Smooth muscle cell (in vitro differentiated cells): ENCODE results near the gene THSD8. TPM values are rescaled to one million over a fixed set of nuclear protein-coding genes. Genes with fewer than 3 reads are reported as not detected.

Experiments
- DNase-seq: peaks from one replicate; lab custom pipeline; 2025; ENCODE audit not compliant: unreplicated experiment; lab: John Stamatoyannopoulos, UW
- H2AFZ ChIP-seq: fragments of 200-600 bp; sonication (generic); 2 replicates; pipeline ENCODE4 v1.6.0; 2016; ENCODE audit warnings: antibody characterized with exemption, low read depth, mild to moderate bottlenecking
- H3F3A ChIP-seq: fragments of 200-600 bp; sonication (generic); 2 replicates; pipeline ENCODE4 v1.6.0; 2017; ENCODE audit warnings: antibody characterized with exemption, low read depth
- H3K27ac ChIP-seq: fragments of 200-600 bp; sonication (generic); 2 replicates; pipeline ENCODE4 v1.5.1; 2016; ENCODE audit warnings: low read depth, mild to moderate bottlenecking
- H3K27me3 ChIP-seq: fragments of 200-600 bp; sonication (generic); 2 replicates; pipeline ENCODE4 v1.6.1; 2016; ENCODE audit warnings: low read depth, mild to moderate bottlenecking
- H3K36me3 ChIP-seq: fragments of 200-600 bp; sonication (generic); 2 replicates; pipeline ENCODE4 v1.5.1; 2016; ENCODE audit warnings: low read depth
- H3K4me1 ChIP-seq: fragments of 200-600 bp; sonication (generic); 2 replicates; pipeline ENCODE4 v1.5.1; 2016; ENCODE audit warnings: low read depth
- H3K4me2 ChIP-seq: fragments of 200-600 bp; sonication (generic); 2 replicates; pipeline ENCODE4 v1.6.0; 2016; ENCODE audit warnings: mild to moderate bottlenecking
- H3K4me3 ChIP-seq: fragments of 200-600 bp; sonication (generic); 2 replicates; pipeline ENCODE4 v1.5.1; 2016; ENCODE audit warnings: mild to moderate bottlenecking
- H3K79me2 ChIP-seq: fragments of 200-600 bp; sonication (generic); 2 replicates; pipeline ENCODE4 v1.6.0; 2016; ENCODE audit warnings: low read depth, mild to moderate bottlenecking
- H3K9ac ChIP-seq: fragments of 200-600 bp; sonication (generic); 2 replicates; pipeline ENCODE4 v1.6.0; 2016; ENCODE audit warnings: low read depth
- H3K9me3 ChIP-seq: fragments of 200-600 bp; sonication (generic); replicated peaks from 2 replicates; pipeline ENCODE4 v1.5.1; 2016; ENCODE audit warnings: low read depth
- H4K20me1 ChIP-seq: fragments of 200-600 bp; sonication (generic); 2 replicates; pipeline ENCODE4 v1.6.0; 2016; ENCODE audit warnings: low read depth
- CTCF ChIP-seq: fragments of 200-600 bp; sonication (generic); IDR thresholded peaks from 2 replicates; pipeline ENCODE4 v1.5.1; 2017; ENCODE audit warnings: borderline replicate concordance, mild to moderate bottlenecking, antibody characterized with exemption; ENCODE audit not compliant: insufficient read depth, poor library complexity, severe bottlenecking
- WGBS: methylation state at CpG from one replicate; pipeline ENCODE4 v1.1.7; 2016; ENCODE audit warnings: low lambda C conversion rate; 5-methylcytosine and 5-hydroxymethylcytosine counted together
- polyA plus RNA-seq: library from polyadenylated mRNA; unstranded; fragments of >200 nt; fragmentation: Nextera tagmentation; extraction: Ambion mirVana; gene quantifications from 2 replicates; pipeline ENCODE4 v1.2.1, GENCODE V29; 2016
- total RNA-seq: library from RNA; depleted of rRNA; stranded (reverse); fragments of >200 nt; gene quantifications from 2 replicates; pipeline ENCODE4 v1.2.3, GENCODE V29; 2014

THSD8 gene
- total and polyA plus RNA-seq, 2 experiments from 2014 or later: 8.0 TPM; not detected in 1

GRCh38 chr19:12784394-12784870, 17.4 kb upstream of the THSD8 start:
- peaks cover 49% of the 10 kb centered on the region for H3F3A ChIP-seq
- H3K4me3 ChIP-seq: no peak overlapping the region
- H2AFZ ChIP-seq: no peak overlapping the region
- peaks cover 30% of the 10 kb centered on the region for H3K4me1 ChIP-seq
- no peak for TF ChIP-seq CTCF
- no peaks in the 10 kb centered on the region for H3K9me3 ChIP-seq
- peak overlapping the region; percentile 92 for H3K4me2 ChIP-seq
- H4K20me1 ChIP-seq: no peaks in the 10 kb centered on the region
- WGBS: 28% methylated on average over 10 of the region's 10 CpGs
- DNase-seq: no peak
- H3K79me2 ChIP-seq: no peaks in the 10 kb centered on the region
- no peaks in the 10 kb centered on the region for H3K27me3 ChIP-seq
- peak overlapping the region; percentile 96 for H3K27ac ChIP-seq
- H3K9ac ChIP-seq: peak overlapping the region; percentile 91
- no peaks in the 10 kb centered on the region for H3K36me3 ChIP-seq

- H3K4me2 ChIP-seq: peak overlapping the region; percentile 92
- H3K79me2 ChIP-seq: no peaks in the 10 kb centered on the region
- peak overlapping the region; percentile 96 for H3K27ac ChIP-seq
- 37% methylated on average over 5 of the region's 5 CpGs for WGBS
- no peak overlapping the region for H3K4me3 ChIP-seq
- no peaks in the 10 kb centered on the region for H3K27me3 ChIP-seq
- H3K9me3 ChIP-seq: no peaks in the 10 kb centered on the region
- no peak for DNase-seq
- peaks cover 44% of the 10 kb centered on the region for H3F3A ChIP-seq
- no peak for TF ChIP-seq CTCF
- no peaks in the 10 kb centered on the region for H4K20me1 ChIP-seq
- H3K4me1 ChIP-seq: peaks cover 29% of the 10 kb centered on the region
- no peaks in the 10 kb centered on the region for H3K36me3 ChIP-seq
- H2AFZ ChIP-seq: no peak overlapping the region
- peak overlapping the region; percentile 91 for H3K9ac ChIP-seq
These were observed 16.9 kb upstream of the THSD8 start for GRCh38 chr19:12784871-12785430.

GRCh38 chr19:12785431-12786031, 16.3 kb upstream of the THSD8 start:
- Histone ChIP-seq H2AFZ (no peak overlapping the region), H3K4me2 (peak overlapping the region; percentile 92), H3F3A (peaks cover 43% of the 10 kb centered on the region), H3K4me1 (peaks cover 31% of the 10 kb centered on the region), H3K9ac (peak overlapping the region; percentile 91), H4K20me1 (no peaks in the 10 kb centered on the region), H3K9me3 (no peaks in the 10 kb centered on the region), H3K27ac (peak overlapping the region; percentile 96), H3K4me3 (no peak overlapping the region), H3K27me3 (no peaks in the 10 kb centered on the region), H3K79me2 (no peaks in the 10 kb centered on the region), H3K36me3 (no peaks in the 10 kb centered on the region)
- no peak for TF ChIP-seq CTCF
- no peak for DNase-seq
- WGBS: 69% methylated on average over 4 of the region's 4 CpGs
